Thymus (tissue), 11 donors: ENCODE results near the gene A1CF. TPM values are rescaled to one million over a fixed set of nuclear protein-coding genes. Genes with fewer than 3 reads are reported as not detected.
"Not testable (repeated sequence)": the region's sequence is repeated elsewhere in the genome, so short reads cannot be mapped to it uniquely, and the experiment has no call there.

ENCODE experiments used
- DNase-seq, 9 donors: peaks; one replicate each; pipeline ENCODE4 v3.0.0-alpha.2; 2013; ENCODE audit warnings: low spot score in 9 of 9, low read depth in 6 of 9, missing footprints in 1 of 9
- H3K27ac ChIP-seq, 2 donors: one replicate each; pipeline ENCODE4 v1.5.1; 2013; ENCODE audit warnings: control low read depth in 1 of 2, low read depth in 1 of 2, low read length in 1 of 2, mild to moderate bottlenecking in 1 of 2, moderate library complexity in 1 of 2
- H3K27me3 ChIP-seq, 2 donors: one replicate each; pipeline ENCODE4 v1.5.1; 2013; ENCODE audit warnings: low read length in 1 of 2; ENCODE audit not compliant: control insufficient read depth in 2 of 2, insufficient read depth in 1 of 2
- H3K36me3 ChIP-seq, 2 donors: one replicate each; pipeline ENCODE4 v1.5.1; 2013; ENCODE audit warnings: low read length in 1 of 2, mild to moderate bottlenecking in 1 of 2, moderate library complexity in 1 of 2; ENCODE audit not compliant: control insufficient read depth in 2 of 2, insufficient read depth in 2 of 2
- H3K4me1 ChIP-seq, 2 donors: one replicate each; pipeline ENCODE4 v1.5.1; 2013; ENCODE audit warnings: low read length in 2 of 2; ENCODE audit not compliant: control insufficient read depth in 2 of 2, insufficient read depth in 2 of 2
- H3K4me3 ChIP-seq, 2 donors: one replicate each; pipeline ENCODE4 v1.5.1; 2013; ENCODE audit warnings: low read length in 2 of 2, control low read depth in 1 of 2, mild to moderate bottlenecking in 1 of 2
- H3K9me3 ChIP-seq, 2 donors: one replicate each; pipeline ENCODE4 v1.5.1; 2013; ENCODE audit warnings: low read length in 1 of 2, mild to moderate bottlenecking in 1 of 2; ENCODE audit not compliant: control insufficient read depth in 2 of 2, insufficient read depth in 1 of 2
- WGBS: extraction: QIAGEN DNeasy Blood & Tissue Kit; methylation state at CpG from one replicate; pipeline ENCODE4 v1.1.7; 2013; 5-methylcytosine and 5-hydroxymethylcytosine counted together
- polyA plus RNA-seq: library from polyadenylated mRNA; stranded (reverse); fragments of 200-250 nt; gene quantifications from one replicate; pipeline ENCODE4 v1.2.3, GENCODE V29; 2013
- total RNA-seq: library from RNA; stranded (reverse); fragments of 120-200 nt; gene quantifications from one replicate; pipeline ENCODE4 v1.2.4, GENCODE V29; 2013
- donor health status: healthy.

Gene A1CF
- total and polyA plus RNA-seq, 2 donors: 0.02 to 0.05 TPM

DNA sequence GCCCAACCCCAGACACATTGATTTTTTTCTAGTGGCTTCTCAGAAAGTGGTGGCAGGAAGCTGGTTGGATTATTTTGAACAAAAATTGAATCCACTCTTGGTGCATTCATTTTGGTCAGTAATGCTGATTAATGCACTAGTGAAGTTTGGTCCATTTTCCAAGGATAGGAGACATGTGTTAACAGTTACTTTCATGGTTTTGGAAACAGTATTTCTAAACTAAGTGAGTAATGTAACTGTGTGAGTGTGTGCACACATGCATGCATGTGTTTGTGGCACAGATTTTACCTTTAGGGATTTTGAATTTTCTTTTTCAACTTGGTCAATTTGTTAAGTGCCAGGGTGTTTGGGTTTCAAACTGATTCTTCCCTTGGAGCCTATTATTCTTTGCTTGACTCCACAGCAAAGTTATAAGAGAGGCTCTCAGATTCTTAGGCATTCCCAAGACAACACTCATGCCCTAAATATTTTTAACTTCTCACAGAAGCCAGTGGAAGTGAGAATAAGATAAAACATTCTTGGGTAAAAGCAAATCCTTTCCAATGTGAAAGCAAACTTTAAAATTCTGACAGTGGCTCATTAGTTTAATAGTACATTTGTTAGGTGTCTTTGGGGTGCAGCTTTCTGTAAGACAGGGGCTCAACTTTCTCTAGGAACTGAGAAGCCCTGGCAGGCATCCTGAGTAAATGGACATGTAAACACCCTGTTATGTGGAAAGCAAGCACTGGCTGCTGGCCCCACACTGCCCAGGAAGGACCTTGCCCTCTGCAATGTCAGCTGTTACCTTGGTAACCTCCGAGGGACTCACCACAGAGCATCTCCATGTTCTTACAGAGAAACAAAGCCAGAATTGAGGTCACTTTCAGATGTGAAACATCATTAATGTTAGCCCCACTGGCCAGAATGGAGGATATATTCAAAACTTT, 77.3 kb downstream of the A1CF start:
- DNase-seq: no peak
- H3K4me3 ChIP-seq: no peak overlapping the region
- no peaks in the 10 kb centered on the region for H3K4me1 ChIP-seq
- H3K9me3 ChIP-seq: no peaks in the 10 kb centered on the region
- H3K27me3 ChIP-seq: no peaks in the 10 kb centered on the region
- 51% methylated on average over 1 of the region's 1 CpG for WGBS
- H3K27ac ChIP-seq: no peak overlapping the region
- no peaks in the 10 kb centered on the region for H3K36me3 ChIP-seq

DNA sequence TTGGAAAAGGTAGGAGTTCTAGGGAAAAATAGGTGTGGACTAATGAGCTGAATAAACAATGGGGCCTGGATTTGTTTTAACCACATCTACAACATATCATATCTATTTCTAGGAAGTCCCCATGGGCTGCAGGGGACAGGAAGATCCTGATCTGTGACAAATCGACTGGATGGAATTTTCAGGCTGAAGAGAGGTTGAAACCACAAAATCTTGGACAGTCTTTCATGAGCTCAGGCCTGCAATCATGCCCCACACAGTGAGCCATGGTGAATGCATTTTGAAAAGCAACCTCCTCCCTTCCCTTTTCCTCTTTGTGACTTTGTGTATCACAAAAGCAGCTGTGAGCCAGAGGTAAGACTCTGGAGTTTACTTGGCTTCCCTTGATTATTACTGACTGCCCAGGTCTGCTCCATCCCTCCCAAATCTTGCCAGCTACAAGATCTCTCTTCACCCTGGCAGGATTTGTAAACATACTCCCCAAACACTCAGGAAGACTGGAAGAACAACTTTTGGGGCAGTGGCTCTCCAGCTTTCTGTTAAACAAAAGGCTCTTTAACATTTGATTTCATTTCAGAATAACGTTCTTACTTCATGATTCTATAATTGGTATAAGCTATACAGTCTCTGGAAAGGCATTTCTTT, 79.3 kb downstream of the A1CF start:
- H3K27me3 ChIP-seq: no peaks in the 10 kb centered on the region
- H3K9me3 ChIP-seq: no peaks in the 10 kb centered on the region
- no peaks in the 10 kb centered on the region for H3K4me1 ChIP-seq
- DNase-seq: no peak
- H3K27ac ChIP-seq: no peak overlapping the region
- no peaks in the 10 kb centered on the region for H3K36me3 ChIP-seq
- WGBS: 58% methylated on average over 2 of the region's 2 CpGs
- H3K4me3 ChIP-seq: no peak overlapping the region

DNA sequence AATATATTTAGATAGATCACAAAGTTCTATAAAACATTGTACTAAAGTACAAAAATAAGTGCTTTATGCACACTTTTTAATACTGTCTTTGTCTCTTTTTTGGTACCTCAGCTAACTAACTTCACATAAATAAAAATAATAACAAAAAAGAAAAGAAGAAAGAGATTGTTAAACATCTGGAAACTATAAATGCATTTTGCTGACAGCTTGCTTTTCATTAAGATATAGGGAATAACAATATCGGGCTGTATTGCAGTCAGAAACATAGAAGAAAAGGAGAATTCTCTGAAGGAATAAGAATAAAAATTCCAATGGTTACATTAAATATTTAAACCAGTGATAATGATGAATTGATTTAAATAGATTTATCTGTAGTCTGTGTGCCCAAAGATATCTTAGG, 85.8 kb downstream of the A1CF start:
- Histone ChIP-seq H3K27ac (no peak overlapping the region), H3K27me3 (no peaks in the 10 kb centered on the region), H3K4me1 (no peaks in the 10 kb centered on the region), H3K36me3 (no peaks in the 10 kb centered on the region), H3K9me3 (no peaks in the 10 kb centered on the region), H3K4me3 (no peak overlapping the region)
- no peak for DNase-seq
- 91% methylated on average over 1 of the region's 1 CpG for WGBS

DNA sequence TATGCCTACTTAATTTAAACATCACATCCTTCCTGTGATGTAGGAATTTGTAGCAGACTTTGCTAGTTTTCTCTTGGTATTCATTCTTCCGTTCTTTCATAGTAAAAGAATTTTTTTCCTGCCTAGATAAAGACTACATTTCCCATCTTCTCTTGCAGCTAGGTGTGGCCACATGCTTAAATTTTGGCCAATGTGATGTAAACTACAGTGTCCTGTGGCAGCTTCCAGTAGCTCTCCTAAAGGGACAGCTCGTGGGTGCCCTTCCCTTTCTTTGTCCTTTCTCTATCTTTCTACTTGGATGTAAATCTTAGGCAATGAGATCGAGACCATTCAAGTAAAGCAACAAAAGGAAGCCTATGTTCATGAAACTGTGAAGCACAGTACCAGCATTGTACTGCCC, 87.1 kb downstream of the A1CF start:
- no peak overlapping the region for H3K27ac ChIP-seq
- no peak for DNase-seq
- no peaks in the 10 kb centered on the region for H3K27me3 ChIP-seq
- 82% methylated on average over 3 of the region's 3 CpGs for WGBS
- H3K36me3 ChIP-seq: no peaks in the 10 kb centered on the region
- no peak overlapping the region for H3K4me3 ChIP-seq
- no peaks in the 10 kb centered on the region for H3K9me3 ChIP-seq
- H3K4me1 ChIP-seq: no peaks in the 10 kb centered on the region

DNA sequence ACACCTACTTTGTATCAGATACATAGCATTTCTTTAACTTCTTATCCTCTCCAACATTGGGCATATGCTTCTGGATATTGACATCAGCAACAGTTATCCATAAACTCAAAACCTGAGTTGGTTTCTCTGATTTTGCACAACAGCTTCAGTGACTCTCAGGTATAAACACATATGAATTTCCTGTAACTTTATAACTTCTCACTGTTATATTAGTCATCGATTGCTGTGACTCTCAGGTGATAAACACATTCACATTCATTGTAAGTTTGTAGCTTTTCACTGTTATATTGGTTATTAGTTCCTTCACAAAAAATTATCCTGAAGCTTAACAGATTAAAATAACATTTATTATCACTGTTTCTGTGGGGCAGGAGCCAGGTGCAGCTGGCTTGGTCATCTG, 88.7 kb downstream of the A1CF start:
- Histone ChIP-seq H3K4me3 (no peak overlapping the region), H3K36me3 (no peaks in the 10 kb centered on the region), H3K27ac (no peak overlapping the region), H3K27me3 (no peaks in the 10 kb centered on the region), H3K9me3 (no peaks in the 10 kb centered on the region), H3K4me1 (no peaks in the 10 kb centered on the region)
- no peak for DNase-seq
- whole genome bisulfite sequencing: 96% methylated on average over 1 of the region's 1 CpG

DNA sequence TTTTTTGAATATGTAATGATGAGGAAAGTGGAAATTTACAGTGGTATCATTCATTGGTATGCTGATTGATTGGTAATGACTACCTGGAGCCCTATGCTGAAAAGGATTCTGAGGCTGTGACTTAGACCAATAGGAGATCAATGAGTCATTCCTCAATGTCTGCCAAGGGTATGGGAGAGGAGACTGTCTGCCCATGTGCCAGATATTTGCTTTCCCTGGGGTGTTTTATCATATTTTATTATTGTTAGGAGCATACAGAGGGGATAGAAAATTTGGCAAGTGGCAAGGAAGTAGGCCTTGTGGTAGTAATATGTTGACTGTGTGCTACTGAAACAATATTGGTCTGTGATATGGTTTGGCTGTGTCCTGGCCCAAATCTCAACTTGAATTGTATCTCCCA, 90.9 kb downstream of the A1CF start:
- Histone ChIP-seq H3K4me1 (no peaks in the 10 kb centered on the region), H3K36me3 (no peaks in the 10 kb centered on the region), H3K9me3 (no peaks in the 10 kb centered on the region), H3K27me3 (no peaks in the 10 kb centered on the region), H3K4me3 (no peak overlapping the region), H3K27ac (no peak overlapping the region)
- no peak for DNase-seq

DNA sequence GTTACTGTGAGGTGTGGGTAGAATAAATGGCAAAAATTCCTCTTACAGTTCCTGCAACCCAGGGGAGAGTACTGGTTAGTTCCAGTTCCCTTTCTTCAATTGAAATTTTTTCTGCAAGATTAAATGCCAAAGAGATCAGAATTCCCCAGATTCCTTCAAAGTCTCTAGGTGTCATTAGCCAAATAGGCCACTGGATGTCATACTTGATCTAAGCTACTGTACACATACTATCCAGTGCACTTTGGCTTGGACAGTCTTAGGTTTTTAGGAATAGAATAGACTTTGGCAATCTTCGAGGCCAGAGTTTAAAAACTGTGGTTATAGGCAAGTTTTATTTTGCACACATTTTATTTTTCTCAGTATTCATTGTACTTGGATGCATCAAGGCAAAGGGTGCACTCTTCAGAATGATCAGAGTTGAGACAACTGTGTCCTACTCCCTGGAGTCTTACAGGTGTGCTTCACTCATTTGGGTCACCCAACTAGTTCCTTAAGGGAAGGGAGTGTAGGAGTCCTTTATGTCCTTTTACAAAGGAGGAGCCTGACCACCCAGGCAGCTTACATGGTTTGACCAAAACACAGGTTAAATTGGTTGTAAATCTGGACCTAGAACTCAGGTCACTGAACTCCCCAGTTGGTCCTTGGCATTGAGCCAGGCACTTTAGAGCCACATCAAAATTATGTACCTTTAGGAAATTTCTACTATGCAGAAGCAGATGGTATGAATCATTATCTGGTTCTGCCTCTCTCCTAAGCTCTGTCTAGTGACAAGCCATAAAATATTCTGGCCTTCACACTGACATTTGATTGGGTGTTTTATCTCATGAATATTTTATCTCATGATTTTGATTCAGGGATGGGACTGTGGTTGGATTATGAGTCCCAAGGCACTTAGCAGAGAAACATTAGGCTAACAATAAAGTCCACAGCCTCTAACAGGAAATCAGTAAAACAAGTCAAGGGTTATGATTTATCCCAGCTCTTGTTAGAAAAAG, 96.2 kb downstream of the A1CF start:
- Histone ChIP-seq H3K36me3 (no peaks in the 10 kb centered on the region), H3K9me3 (no peaks in the 10 kb centered on the region), H3K4me1 (no peaks in the 10 kb centered on the region), H3K4me3 (no peak overlapping the region), H3K27ac (no peak overlapping the region), H3K27me3 (no peaks in the 10 kb centered on the region)
- WGBS: 82% methylated on average over 1 of the region's 1 CpG
- no peak for DNase-seq

DNA sequence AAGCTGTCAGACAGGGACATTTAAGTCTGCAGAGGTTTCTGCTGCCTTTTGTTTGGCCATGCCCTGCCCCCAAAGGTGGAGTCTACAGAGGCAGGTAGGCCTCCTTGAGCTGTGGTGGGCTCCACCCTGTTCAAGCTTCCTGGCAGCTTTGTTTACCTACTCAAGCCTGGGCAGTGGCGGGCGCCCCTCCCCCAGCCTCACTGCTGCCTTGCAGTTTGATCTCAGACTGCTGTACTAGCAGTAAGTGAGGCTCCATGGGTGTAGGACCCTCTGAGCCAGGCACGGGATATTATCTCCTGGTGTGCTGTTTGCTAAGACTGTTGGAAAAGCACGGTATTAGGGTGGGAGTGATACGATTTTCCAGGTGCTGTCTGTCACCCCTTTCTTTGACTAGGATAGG, 97.5 kb downstream of the A1CF start:
- not testable (repeated sequence) for H3K4me1 ChIP-seq, H3K4me3 ChIP-seq, H3K27me3 ChIP-seq, H3K9me3 ChIP-seq, DNase-seq, H3K27ac ChIP-seq, H3K36me3 ChIP-seq
- WGBS: 86% methylated on average over 5 of the region's 5 CpGs

DNA sequence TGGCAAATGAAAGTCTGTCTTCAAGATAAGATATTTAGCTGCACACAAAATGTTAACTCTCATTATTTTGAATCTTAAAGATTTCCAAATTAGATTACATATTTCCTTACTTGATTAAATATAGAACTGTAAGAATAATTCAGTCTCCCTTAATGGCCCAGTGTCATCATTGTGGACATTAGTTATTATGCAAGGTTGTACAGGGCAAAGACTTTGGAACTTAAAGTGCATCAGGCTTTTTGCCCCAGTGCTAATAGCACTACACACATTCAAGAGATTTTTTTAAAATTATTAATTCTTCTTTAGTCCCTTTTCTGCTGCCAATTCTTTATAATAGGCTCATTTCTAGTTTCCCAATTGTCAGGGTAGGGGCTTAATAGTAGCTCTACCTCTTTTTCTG, 103.4 kb downstream of the A1CF start:
- H3K27me3 ChIP-seq, H3K4me1 ChIP-seq, H3K27ac ChIP-seq, H3K4me3 ChIP-seq, H3K36me3 ChIP-seq, H3K9me3 ChIP-seq, DNase-seq: not testable (repeated sequence)
